Sigmoid colon (tissue), 7 donors: ENCODE data around the gene LRRC49. TPM values are rescaled to one million over a fixed set of nuclear protein-coding genes. Genes with fewer than 3 reads are reported as not detected.
"Not testable (repeated sequence)": the region's sequence is repeated elsewhere in the genome, so short reads cannot be mapped to it uniquely, and the experiment has no call there.

Source experiments
- DNase-seq: peaks from one replicate; pipeline ENCODE4 v3.0.0-alpha.2; 2019
- H3K27ac ChIP-seq, 4 donors: fragments of 200-600 bp; sonication (generic); one replicate each; pipeline ENCODE4 v1.5.1; 2016 to 2019; ENCODE audit warnings: mild to moderate bottlenecking in 1 of 4
- H3K27me3 ChIP-seq, 3 donors: fragments of 200-600 bp; sonication (generic); one replicate each; pipeline ENCODE4 v1.5.1; 2019; ENCODE audit warnings: mild to moderate bottlenecking in 1 of 3
- H3K36me3 ChIP-seq, 4 donors: fragments of 200-600 bp; sonication (generic); one replicate each; pipeline ENCODE4 v1.5.1; 2016 to 2019
- H3K4me1 ChIP-seq, 4 donors: fragments of 200-600 bp; sonication (generic); one replicate each; pipeline ENCODE4 v1.5.1; 2017 to 2019
- H3K4me3 ChIP-seq, 4 donors: fragments of 200-600 bp; sonication (generic); one replicate each; pipeline ENCODE4 v1.5.1; 2017 to 2019; ENCODE audit warnings: mild to moderate bottlenecking in 2 of 4, moderate library complexity in 1 of 4
- H3K9me3 ChIP-seq, 4 donors: fragments of 200-600 bp in 3 of 4; sonication (generic) in 3 of 4; one replicate each; pipeline versions ENCODE4 v1.5.1 to v1.6.1; 2013 to 2019
- CTCF ChIP-seq, 4 experiments: fragments of 450-650 bp in 3 of 4; fragments of 200-600 bp in 1 of 4; IDR thresholded peaks; one replicate each; pipeline ENCODE4 v1.5.1; 2016 to 2019; ENCODE audit warnings: antibody characterized with exemption in 4 of 4, mild to moderate bottlenecking in 3 of 4, moderate library complexity in 2 of 4
- EP300 ChIP-seq, 4 donors: sonication (generic); formaldehyde crosslinking; IDR thresholded peaks; one replicate each; pipeline ENCODE4 v1.6.1; 2017; ENCODE audit warnings: antibody characterized with exemption in 4 of 4
- POLR2A ChIP-seq, 2 donors: fragments of 450-650 bp; IDR thresholded peaks; one replicate each; pipeline ENCODE4 v1.6.1; 2016; ENCODE audit warnings: antibody characterized with exemption in 2 of 2, mild to moderate bottlenecking in 2 of 2, moderate library complexity in 2 of 2
- POLR2AphosphoS5 ChIP-seq, 4 donors: sonication (generic); formaldehyde crosslinking; IDR thresholded peaks; one replicate each; pipeline ENCODE4 v1.6.1; 2017; ENCODE audit warnings: antibody characterized with exemption in 4 of 4
- WGBS, 2 donors: extraction: QIAGEN DNeasy Blood & Tissue Kit; methylation state at CpG; one replicate each; pipeline ENCODE4 v1.1.7; 2013; 5-methylcytosine and 5-hydroxymethylcytosine counted together
- intact Hi-C: fragments of 100-400 bp; cut with DNase I; formaldehyde crosslinking; loops from one replicate; pipeline ENCODE4 v1.15.1; 2023
- polyA plus RNA-seq, 3 donors: library from polyadenylated mRNA; stranded (reverse); fragments of 200-250 nt; gene quantifications; one replicate each; pipeline ENCODE4 v1.2.3, GENCODE V29; 2013
- total RNA-seq, 4 donors: library from RNA; depleted of rRNA; stranded (reverse); fragments of >200 nt; gene quantifications; one replicate each; pipeline ENCODE4 v1.1.0, GENCODE V29; 2016
- donor health status: healthy with polysubstance abuse.
- donor health status: Bipolar disorder and iron deficiency.
- donor health status: healthy.

Gene LRRC49
- total and polyA plus RNA-seq, 7 donors = 1.6 to 20.2 (median 10.3) TPM

DNA sequence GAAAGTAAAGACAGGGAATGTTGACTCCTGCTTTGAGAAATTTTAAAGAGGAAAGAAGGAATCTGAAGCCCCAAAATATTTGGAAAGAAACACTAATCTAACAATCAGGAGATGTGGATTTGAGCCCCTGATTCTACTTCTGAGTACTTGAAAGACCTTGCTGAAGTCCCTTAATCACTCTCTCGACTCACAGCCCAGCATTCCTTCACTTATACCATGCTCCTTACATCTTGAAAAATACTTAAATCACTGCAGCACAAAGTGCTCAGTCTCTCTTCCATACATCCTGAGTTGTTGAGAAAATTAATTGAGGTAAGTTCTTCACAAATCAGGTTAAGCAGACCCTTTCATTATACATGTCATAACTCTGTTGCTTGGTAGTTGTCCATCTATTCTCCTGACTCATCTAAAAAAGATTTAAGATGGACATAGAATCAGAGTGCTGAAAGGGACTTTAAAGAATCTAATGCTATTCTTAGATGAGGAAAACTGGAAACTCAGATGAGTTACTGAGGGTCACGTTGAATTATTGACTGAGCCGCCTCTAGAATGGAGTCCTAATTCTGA is 149.8 kb downstream of the LRRC49 start:
- Histone ChIP-seq H3K4me1 (no peaks in the 10 kb centered on the region), H3K36me3 (peaks cover 0 to 5% (median 0%) of the 10 kb centered on the region in 4 donors), H3K27me3 (no peaks in the 10 kb centered on the region), H3K4me3 (no peak overlapping the region), H3K9me3 (no peaks in the 10 kb centered on the region), H3K27ac (no peak overlapping the region)
- WGBS, 2 donors = 84 to 90% methylated on average over 3 of the region's 3 CpGs
- intact Hi-C loops = no loop called here
- no peak for DNase-seq
- TF ChIP-seq POLR2AphosphoS5 (IDR thresholded peaks at IDR 0.05) = no peak
- no peak for TF ChIP-seq EP300 (IDR thresholded peaks at IDR 0.05)
- no peak for TF ChIP-seq CTCF (IDR thresholded peaks at IDR 0.05)
- TF ChIP-seq POLR2A (IDR thresholded peaks at IDR 0.05) = no peak

DNA sequence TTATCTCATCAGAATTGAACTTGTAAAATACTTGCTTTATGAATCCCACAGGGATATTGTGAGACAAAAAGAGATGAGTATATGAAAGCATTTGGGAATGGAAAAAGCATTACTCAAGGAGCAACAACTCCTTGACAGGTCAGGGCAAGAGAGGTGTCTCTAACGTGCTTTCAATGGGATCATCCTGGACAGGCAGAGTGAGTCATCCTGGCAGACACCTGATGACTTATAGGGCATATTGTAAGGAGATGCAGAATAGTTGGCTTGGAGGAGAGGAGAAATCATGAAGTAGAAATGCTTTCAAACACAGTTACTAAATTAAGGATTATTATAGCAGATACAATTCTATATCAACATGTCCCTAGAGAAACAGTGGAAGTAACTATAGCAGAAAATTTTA is 150.7 kb downstream of the LRRC49 start:
- intact Hi-C loops = no loop called here
- Histone ChIP-seq H3K9me3 (no peaks in the 10 kb centered on the region), H3K4me3 (no peak overlapping the region), H3K4me1 (no peaks in the 10 kb centered on the region), H3K36me3 (no peaks in the 10 kb centered on the region), H3K27me3 (no peaks in the 10 kb centered on the region), H3K27ac (no peak overlapping the region)
- whole genome bisulfite sequencing, 2 donors = 61 to 66% methylated on average over 1 of the region's 1 CpG
- no peak for TF ChIP-seq EP300 (IDR thresholded peaks at IDR 0.05)
- DNase-seq = no peak

DNA sequence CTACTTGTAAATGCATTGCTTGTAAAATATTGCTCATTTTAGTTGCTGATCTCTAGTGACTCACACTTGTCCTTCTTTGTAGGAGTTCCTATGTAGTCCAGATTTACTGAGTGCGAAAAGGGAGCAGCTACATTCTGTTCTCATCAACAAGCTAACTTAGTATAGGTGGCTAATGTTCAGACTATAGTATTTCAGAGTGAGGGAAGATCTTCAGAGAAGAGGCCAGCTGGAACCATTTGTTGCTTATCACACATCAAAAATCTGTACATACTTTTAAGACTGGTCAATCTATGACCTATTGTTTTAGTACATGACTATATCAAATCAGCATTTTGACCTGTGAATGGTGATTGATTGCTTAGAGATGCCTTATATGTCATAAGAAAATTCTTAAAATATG is 151.4 kb downstream of the LRRC49 start:
- TF ChIP-seq EP300 (IDR thresholded peaks at IDR 0.05) = no peak
- 94 to 97% methylated on average over 1 of the region's 1 CpG for WGBS, 2 donors
- Histone ChIP-seq H3K27me3 (no peaks in the 10 kb centered on the region), H3K4me3 (no peak overlapping the region), H3K27ac (no peak overlapping the region), H3K4me1 (no peaks in the 10 kb centered on the region), H3K36me3 (no peaks in the 10 kb centered on the region), H3K9me3 (no peaks in the 10 kb centered on the region)
- no peak for DNase-seq
- intact Hi-C loops = no loop called here

GRCh38 chr15:71046146-71046545 is 153.5 kb downstream of the LRRC49 start:
- H3K4me1 ChIP-seq, intact Hi-C loops, H3K27me3 ChIP-seq, DNase-seq, H3K4me3 ChIP-seq, H3K36me3 ChIP-seq, H3K9me3 ChIP-seq, H3K27ac ChIP-seq: not testable (repeated sequence)
- 74 to 96% methylated on average over 2 of the region's 2 CpGs for WGBS, 2 donors

DNA sequence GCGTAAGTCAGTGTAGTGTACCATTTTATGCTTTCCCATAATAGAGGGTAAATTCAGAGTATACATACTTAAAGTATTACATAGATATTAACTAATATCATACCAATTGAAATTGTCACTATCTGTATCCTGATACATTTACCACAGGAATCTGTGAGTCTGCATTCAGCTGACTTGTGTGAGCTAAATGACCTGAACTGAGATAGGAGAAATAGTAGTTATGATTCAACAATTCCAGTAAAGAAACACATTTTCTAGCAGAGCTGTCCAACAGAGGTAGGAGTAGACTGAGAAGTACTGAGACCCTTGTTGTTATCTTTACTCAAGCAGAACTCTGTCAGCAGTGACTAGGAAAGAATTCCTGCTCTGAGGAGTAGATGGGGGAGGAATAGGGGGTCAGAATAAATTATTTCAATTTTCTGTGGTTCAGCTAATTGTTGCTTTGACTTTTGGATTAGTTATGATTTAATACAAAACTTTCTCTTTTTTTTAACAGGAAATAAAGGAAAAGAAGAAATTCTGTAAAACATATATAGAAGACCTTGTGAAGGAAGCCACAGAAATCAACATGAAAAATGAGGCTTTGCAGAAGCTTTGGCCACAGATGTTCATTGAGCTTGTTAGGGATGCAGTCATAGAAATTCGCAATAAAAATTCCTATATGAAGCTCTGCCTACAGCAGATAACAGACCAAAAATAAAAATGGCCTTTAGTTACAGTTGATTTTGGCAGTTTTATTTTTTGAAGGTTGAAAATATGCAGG is 156.5 kb downstream of the LRRC49 start:
- H3K4me3 ChIP-seq = no peak overlapping the region
- 76 to 92% methylated on average over 2 of the region's 2 CpGs for WGBS, 2 donors
- intact Hi-C loops = no loop called here
- TF ChIP-seq EP300 (IDR thresholded peaks at IDR 0.05) = no peak
- no peak for TF ChIP-seq CTCF (IDR thresholded peaks at IDR 0.05)
- TF ChIP-seq POLR2AphosphoS5 (IDR thresholded peaks at IDR 0.05) = no peak
- TF ChIP-seq POLR2A (IDR thresholded peaks at IDR 0.05) = no peak
- no peak overlapping the region for H3K27ac ChIP-seq
- no peak for DNase-seq
- no peaks in the 10 kb centered on the region for H3K9me3 ChIP-seq
- no peaks in the 10 kb centered on the region for H3K36me3 ChIP-seq
- no peaks in the 10 kb centered on the region for H3K4me1 ChIP-seq
- no peaks in the 10 kb centered on the region for H3K27me3 ChIP-seq

DNA sequence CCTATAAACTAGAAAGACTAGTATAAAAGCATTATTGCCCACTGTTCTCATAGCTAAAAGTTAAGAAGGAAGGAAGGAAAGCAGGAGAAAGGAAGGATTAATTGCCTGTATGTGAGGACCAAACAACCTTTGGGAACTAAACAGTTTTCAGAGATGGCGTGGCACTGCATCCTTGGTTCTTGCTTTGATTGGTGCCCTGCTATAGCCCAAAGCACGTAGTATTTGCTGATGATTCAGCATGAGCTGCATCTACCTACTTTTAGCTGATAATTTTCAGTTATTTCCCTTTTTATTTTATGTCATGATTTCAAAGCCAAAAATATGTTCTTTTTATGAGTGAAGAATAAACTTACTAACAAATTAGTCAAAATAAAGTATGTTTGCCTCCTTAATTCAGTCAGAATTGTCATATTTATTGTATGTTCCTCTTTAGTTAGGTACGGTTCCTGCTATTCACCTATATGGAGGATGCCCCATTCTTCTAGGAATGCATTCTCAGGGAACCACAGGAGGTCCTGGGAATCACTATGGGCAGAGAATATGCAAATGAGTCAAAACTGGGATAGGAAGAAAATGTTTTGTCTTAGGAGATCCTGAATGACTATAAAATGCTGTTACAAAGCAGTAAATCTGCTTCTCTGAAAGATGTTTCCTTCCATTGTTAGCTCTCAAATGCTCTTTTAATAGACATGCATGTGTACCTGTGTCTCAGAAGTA is 157.2 kb downstream of the LRRC49 start:
- TF ChIP-seq EP300 (IDR thresholded peaks at IDR 0.05) (no peak), CTCF (IDR thresholded peaks at IDR 0.05) (no peak), POLR2A (IDR thresholded peaks at IDR 0.05) (no peak), POLR2AphosphoS5 (IDR thresholded peaks at IDR 0.05) (no peak)

More for the DNA sequence above, 157.2 kb downstream of the LRRC49 start:
- 93 to 94% methylated on average over 3 of the region's 3 CpGs for WGBS, 2 donors
- intact Hi-C loops = no loop called here
- H3K27me3 ChIP-seq = no peaks in the 10 kb centered on the region
- H3K4me3 ChIP-seq = no peak overlapping the region
- no peaks in the 10 kb centered on the region for H3K36me3 ChIP-seq
- no peaks in the 10 kb centered on the region for H3K4me1 ChIP-seq
- H3K27ac ChIP-seq = no peak overlapping the region
- no peak for DNase-seq
- no peaks in the 10 kb centered on the region for H3K9me3 ChIP-seq
